Stimulated activated CD4-positive, alpha-beta T cell treated with anti-CD3 and anti-CD28 coated beads, Interleukin-12 subunit alpha, Interleukin-12 subunit beta, amount 100 ng/mL, for 48 hours (primary cell): ENCODE measurements around the gene BPIFB2.
"Not testable (repeated sequence)": the region's sequence is repeated elsewhere in the genome, so short reads cannot be mapped to it uniquely, and the experiment has no call there.

Experiments
- DNase-seq, 3 donors: peaks; one replicate each; pipeline ENCODE4 v3.0.0-alpha.2; 2020; ENCODE audit warnings: low read depth in 2 of 3, low spot score in 1 of 3

BPIFB2 gene

DNA sequence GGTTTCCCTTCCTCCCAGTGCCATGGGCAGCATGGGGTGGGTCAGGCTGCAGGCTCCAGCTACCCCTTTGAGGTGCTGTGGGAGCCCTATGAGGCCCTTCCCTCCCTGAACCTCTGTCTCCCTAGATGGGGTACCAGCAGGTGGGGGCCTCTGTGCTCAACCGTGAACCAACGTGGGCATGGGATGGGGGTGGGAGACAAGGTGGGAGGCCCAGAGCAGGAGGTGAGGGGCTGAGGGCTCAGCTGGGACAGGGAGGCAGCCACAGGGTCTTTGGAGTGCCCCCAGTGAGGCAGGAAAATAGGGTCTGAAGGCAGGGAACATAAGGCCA, 36.6 kb upstream of the BPIFB2 start:
- no peak for DNase-seq

GRCh38 chr20:32971703-32972161, 35.8 kb upstream of the BPIFB2 start:
- DNase-seq, result no peak

GRCh38 chr20:32972181-32973076, 35.1 kb upstream of the BPIFB2 start:
- DNase-seq, result peak; percentile 64 to 68 (median 67)

GRCh38 chr20:32973077-32973717, 34.3 kb upstream of the BPIFB2 start:
- DNase-seq, result no peak

GRCh38 chr20:32974204-32975064, 33.1 kb upstream of the BPIFB2 start:
- DNase-seq, result not testable (repeated sequence)

DNA sequence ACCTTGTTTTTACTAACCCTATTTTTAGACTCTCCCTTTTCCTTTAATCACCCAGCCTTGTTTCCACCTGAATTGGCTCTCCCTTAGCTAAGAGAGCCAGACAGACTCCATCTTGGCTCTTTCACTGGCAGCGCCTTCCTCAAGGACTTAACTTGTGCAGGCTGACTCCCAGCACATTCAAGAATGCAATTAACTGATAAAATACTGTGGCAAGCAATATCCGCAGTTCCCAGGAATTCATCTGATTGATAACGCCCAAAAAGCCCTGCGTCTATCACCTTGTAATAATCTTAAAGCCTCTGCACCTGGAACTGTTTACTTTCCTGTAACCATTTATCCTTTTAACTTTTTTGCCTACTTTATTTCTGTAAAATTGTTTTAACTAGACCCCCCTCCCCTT, 32.4 kb upstream of the BPIFB2 start:
- not testable (repeated sequence) for DNase-seq

- no peak for DNase-seq
These were observed 31.5 kb upstream of the BPIFB2 start for GRCh38 chr20:32975698-32976674.

DNA sequence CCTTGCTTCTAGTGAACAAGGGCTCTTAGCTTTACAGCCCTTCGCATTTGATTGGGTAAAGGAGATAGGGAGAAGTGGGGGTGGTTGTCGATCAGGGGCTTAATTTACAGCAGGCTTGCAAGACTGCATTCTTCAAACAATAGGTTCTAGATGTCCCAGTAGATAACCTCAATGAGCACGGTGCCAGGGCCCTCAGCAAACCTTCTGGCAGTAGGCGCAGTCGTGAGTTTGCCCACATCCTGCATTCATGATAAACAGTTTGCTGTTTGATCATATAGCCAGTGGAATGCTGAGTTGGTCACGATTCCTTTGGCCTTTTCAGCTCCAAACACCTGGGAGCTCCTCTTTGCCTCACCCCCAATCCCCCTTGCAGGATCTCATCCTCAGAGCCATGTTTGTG, 30.8 kb upstream of the BPIFB2 start:
- DNase-seq, result no peak

DNA sequence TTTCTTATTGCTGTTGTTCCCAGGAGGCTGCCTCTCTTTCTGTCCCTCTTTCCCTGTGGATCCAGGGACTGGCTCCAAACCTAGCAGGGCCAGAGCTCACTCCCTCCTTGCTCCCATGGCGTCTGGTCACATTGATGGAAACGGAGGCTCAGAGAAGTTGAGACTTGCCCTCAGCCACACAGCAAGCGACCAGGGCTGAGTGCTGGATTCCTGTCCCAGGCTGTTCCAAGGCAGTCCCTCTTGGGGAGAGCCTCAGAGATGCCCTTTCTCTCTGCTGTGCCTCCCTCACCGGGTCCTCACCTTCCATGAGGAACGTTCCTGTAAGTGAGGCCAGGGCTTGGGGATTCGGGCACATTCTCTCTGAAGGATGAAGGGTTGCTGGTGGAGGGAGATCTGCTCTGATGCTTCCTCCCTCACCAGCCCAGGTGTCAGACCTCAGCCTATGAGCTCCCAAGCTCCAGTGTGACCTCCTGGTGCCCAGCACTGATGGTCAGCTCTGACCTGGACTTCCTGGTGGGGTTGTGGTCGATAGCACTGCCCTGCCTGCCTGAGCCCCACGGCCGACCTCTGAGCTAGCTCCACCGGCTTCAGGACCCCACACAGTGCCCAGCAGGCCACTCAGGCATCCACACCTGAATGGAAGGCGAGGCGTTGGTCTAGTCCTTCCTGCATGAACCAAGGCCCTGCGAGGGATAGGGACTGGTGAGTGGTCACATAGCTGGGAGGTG, 30.1 kb upstream of the BPIFB2 start:
- no peak for DNase-seq

GRCh38 chr20:32978009-32978335, 29.5 kb upstream of the BPIFB2 start:
- no peak for DNase-seq

DNA sequence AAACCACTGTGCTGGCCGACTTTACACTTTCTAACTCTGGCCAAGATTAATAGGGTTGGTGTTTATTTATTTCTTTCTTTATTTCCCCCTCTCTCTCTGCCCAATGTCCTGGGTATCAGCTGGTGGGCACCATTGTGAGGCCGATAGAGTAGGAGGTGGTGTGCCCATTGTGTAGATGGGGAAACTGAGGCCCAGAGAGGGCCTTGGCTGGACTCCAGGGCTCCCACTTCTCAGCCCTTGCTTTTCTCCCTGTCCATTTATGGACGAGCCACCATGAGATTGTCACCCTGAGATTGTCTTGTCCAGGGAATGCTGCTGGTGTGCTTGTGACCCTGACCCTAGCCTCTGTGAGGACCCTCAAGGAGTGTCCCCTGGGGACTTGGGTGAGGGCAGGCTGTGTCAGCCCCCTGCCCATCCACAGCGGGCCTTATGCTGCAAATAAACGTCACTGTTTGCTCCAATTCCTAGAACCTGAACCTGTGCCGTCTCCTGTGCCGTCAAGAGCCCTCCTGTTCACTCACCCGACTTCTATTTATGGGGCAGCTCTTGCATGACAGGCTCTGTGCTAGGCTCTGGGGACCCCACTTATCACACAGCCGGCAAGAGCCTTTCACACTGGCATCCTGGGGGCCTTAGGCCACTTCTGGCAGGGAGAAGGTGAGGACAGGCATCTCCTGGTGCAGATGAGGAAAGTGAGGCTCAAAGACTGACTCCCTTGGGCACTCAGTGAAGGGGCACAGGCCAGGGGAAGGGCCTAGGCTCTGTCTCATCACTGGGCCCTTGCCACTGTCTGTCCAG, 28.1 kb upstream of the BPIFB2 start:
- no peak for DNase-seq

DNA sequence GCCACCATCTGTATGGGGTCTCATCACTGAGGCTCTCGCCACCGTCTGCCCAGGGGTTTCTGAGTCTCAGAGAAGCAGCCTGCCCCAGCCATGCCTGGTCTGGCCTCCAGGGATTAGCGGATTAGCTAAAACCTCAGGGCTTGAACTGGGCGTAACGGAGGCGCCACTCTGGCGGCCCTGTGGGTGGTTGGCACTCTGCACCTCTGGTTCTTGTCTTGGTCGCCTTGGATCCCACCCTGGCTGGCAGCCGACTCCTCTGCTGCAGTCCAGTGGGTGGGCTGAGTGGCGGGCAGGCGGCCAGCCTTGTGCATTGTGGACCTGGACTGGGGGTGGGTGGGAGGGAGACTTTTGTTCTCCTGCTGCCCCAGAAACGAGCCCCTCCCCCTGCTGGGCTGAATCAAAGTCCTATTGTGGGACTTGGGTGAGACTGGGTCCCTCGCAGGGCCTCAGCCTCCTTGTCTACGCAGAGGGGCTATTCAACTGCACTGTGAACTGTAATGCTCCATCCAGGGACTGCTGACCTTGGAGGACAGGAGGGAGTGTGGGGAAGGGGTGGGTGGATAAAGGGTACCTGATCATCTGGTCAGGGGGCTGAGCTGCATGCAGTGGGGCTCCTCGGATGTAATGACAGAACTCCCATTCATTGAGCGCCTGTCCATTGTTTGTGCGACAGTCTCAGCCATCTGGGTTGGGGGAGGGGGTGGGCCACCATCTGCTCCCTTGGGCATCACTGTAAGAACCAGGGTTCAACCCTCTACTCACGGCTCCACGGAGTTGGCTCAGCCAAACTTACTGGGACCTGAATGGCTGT, 27.2 kb upstream of the BPIFB2 start:
- DNase-seq, result no peak

DNA sequence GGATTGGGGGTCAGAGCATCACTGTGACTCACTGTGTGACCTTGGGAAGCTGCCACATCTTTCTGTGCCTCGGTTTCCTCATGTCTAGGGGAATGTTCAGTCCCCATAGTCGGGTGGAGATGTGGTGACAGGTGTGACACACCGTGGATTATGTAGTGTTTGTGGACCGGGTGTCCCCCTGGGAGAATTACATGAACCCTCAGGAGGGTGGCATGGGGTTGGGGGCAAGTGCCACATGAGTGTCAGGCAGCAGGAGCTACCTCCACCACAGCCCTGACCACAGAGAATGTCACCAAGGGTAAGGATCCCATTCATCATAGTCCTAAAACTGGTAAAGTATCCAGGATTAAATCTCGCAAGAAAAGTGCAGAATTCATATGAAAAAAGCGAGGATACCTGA, 26.5 kb upstream of the BPIFB2 start:
- no peak for DNase-seq

- DNase-seq, result no peak
These were observed 24.7 kb upstream of the BPIFB2 start for GRCh38 chr20:32982617-32983458.

DNA sequence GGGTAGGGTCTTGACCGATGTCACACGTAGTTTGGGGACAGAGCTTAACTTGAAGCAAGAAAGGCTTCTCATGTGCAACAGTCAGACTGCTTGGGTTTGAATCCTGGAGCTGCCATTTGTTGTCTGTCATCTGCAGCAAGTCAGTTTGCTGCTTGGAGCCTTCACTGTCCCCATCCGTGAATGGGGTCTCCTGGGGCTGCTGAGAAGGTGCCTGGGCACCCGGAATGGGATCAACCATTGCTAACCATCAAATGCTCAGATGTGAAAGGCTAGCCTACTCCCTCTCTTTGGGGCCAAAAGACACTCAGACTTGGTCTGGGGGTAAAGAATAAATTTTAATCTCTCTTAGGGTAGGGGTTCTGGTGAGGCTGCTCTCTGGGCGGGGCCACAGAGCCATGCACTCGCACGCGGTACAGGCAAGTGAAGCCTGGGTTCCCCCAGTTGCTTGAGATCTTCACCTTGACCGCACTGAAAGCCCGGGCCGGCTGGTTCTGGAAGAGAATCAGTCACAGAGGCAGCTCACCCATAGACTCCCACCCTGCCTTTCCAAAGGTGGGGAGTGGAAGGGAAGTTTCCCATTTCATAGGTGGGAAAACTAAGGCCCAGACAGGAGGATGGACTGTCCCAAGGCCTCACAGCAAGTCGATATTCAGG, 23.9 kb upstream of the BPIFB2 start:
- no peak for DNase-seq

GRCh38 chr20:32984196-32984595, 23.3 kb upstream of the BPIFB2 start:
- DNase-seq, result no peak
